NB4 (cell line): ENCODE results near the gene CDH4.
A peak's percentile ranks its signal among the peaks of the same experiment; 100 is the strongest.

ENCODE experiments used
- DNase-seq: peaks from one replicate; pipeline ENCODE4 v3.0.0; 2010; ENCODE audit warnings: low read depth
- H3K4me3 ChIP-seq: one replicate; pipeline ENCODE4 v1.5.1; 2011; ENCODE audit warnings: mild to moderate bottlenecking, low read depth, low read length, moderate library complexity
- MYC ChIP-seq: IDR thresholded peaks from 2 replicates; pipeline ENCODE4 v1.6.1; 2011; ENCODE audit warnings: low read depth, low read length
- POLR2A ChIP-seq: IDR thresholded peaks from 2 replicates; pipeline ENCODE4 v1.6.1; 2011; ENCODE audit warnings: mild to moderate bottlenecking; ENCODE audit not compliant: insufficient read length; ENCODE audit errors: extremely low read depth
- TF ChIP-seq, protein P1 (sequence below): IDR thresholded peaks from 2 replicates; pipeline ENCODE4 v1.6.1; 2011; ENCODE audit warnings: low read depth, low read length
- TF ChIP-seq, protein P2 (sequence below): IDR thresholded peaks from one replicate; pipeline ENCODE4 v1.5.1; 2012; ENCODE audit warnings: low read depth, low read length

CDH4 gene

DNA sequence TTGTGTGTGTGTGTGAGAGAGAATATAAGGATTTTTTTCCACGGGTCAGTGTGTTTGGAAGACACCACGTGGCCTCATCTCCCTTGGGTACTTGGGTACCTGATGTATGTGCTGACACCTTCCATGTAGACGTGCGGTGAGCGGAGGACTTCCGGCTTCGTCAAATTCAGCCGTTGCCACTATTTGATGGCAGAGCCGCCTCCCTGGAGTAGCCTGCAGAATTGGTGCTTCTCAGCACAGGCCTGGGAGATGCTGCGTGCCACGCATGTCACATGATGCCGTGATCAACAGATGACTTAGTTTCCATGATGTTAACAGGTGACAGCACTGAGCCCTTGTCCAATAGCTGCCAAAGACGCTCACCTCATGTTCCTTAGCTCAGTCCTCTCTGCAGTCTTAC is 69.4 kb downstream of the CDH4 start:
- no peak overlapping the region for H3K4me3 ChIP-seq
- no peak for DNase-seq
- TF ChIP-seq, protein P1, sequence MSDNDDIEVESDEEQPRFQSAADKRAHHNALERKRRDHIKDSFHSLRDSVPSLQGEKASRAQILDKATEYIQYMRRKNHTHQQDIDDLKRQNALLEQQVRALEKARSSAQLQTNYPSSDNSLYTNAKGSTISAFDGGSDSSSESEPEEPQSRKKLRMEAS = no peak
- TF ChIP-seq, protein P2, sequence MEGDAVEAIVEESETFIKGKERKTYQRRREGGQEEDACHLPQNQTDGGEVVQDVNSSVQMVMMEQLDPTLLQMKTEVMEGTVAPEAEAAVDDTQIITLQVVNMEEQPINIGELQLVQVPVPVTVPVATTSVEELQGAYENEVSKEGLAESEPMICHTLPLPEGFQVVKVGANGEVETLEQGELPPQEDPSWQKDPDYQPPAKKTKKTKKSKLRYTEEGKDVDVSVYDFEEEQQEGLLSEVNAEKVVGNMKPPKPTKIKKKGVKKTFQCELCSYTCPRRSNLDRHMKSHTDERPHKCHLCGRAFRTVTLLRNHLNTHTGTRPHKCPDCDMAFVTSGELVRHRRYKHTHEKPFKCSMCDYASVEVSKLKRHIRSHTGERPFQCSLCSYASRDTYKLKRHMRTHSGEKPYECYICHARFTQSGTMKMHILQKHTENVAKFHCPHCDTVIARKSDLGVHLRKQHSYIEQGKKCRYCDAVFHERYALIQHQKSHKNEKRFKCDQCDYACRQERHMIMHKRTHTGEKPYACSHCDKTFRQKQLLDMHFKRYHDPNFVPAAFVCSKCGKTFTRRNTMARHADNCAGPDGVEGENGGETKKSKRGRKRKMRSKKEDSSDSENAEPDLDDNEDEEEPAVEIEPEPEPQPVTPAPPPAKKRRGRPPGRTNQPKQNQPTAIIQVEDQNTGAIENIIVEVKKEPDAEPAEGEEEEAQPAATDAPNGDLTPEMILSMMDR = no peak
- no peak for TF ChIP-seq MYC
- TF ChIP-seq POLR2A = no peak

DNA sequence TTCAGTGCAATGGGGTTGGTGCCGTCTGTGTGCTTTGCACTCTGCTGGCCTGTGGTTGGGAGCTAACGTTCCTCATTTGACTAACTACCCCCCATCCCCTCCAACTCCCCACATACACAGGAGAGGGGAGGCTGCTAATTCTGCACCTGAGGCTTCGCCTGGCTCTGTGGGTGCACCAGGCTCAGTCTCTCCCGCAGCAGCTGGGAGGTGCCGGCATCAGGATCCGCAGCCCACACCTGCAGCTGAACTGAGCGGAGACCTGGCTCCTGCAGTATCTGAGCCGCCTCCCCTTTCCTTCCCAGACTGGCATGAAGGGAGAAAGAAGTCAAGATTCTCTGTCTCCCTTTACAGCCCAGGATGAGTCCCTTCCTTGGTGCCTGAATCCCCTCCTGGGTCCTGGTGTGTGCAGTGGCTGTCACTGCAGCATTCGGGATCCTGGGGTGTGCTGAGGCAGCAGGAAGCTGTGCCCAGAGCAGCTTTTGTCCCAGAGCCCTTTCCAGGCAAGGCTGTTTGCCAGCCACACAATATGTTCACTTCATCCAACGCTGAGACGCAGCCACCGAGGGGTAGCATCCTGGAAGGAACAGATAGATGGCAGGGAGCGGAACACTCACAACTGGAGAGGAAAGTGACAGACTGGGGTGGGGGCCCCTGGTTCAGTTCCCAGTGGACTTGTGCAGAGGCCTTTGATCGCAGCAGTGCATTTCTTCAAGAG is 70.2 kb downstream of the CDH4 start:
- DNase-seq = no peak
- no peak overlapping the region for H3K4me3 ChIP-seq
- TF ChIP-seq, protein P1 = no peak
- TF ChIP-seq MYC (no peak), POLR2A (no peak)
- TF ChIP-seq, protein P2 = no peak

DNA sequence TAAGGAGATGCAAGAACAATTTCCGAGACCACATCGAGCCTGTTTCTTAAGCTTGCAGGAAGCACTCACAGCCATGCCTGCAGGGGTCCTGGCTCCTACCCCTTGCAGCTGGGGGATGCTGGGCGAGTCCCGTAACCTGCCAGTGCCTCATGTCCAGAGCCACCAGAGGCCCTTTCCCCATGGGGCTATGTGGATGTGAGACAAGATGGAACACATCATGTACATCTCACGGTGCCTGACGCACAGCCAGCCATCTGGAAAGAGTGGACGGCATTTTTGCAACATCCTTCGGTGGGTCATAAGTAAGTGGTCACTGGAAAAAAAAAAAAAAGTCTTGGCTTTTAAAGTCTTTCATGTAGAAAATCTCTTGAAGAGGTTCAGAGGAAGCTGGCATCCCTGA is 72.8 kb downstream of the CDH4 start:
- TF ChIP-seq MYC (no peak), POLR2A (no peak)
- TF ChIP-seq, protein P1 = no peak
- TF ChIP-seq, protein P2 = no peak
- no peak for DNase-seq
- no peak overlapping the region for H3K4me3 ChIP-seq

DNA sequence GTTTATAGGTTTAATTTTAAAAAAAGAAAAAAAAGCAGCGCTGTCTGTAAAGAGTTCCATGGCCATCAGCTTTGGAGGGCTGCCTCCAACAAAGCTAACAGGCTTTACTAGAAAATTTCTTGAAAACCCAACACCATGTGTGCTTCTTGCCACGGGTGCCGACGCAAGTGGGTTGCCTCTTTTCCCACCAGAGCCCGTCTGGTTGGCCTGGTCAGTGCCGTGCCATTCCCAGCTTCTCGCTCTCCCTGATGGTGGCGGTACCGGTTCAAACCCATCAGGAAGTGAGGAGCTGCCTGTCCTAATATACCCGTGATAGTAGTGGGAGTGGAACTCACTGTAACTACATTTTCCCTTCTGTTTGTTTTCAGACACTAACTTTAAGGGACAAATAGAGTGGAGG is 73.7 kb downstream of the CDH4 start:
- TF ChIP-seq, protein P2 = no peak
- TF ChIP-seq, protein P1 = no peak
- TF ChIP-seq POLR2A (no peak), MYC (no peak)
- DNase-seq = no peak

DNA sequence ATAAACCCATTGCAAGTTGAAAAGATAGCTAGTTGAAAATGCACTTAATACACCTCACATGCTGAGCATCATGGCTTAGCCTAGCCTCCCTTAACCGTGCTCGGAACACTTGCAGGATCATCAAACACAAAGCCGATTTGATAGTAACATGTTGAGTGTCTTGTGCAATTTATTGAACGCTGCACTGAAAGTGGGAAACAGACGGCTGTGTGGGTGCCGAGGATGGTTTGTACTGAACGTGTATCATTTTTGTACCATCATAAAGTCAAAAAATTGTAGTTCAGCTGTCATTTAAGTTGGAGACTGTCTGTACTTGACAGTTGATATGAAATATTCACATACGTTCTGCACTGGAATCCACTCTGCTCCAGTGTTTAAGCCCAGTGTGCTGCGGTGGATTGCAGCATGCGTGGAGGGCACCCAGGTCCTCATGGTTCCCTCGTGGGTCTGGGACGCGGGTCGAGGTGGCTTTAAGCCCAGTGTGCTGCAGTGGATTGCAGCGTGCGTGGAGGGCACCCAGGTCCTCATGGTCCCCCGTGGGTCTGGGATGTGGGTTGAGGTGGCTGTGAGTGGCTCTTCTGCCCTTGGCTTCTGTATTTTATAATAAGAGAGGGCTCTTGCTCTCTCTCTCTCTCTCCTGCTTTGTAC is 77.0 kb downstream of the CDH4 start:
- H3K4me3 ChIP-seq = no peak overlapping the region
- TF ChIP-seq POLR2A (no peak), MYC (no peak)
- TF ChIP-seq, protein P1 = no peak
- TF ChIP-seq, protein P2 = no peak

More for the DNA sequence above, 73.7 kb downstream of the CDH4 start:
- no peak overlapping the region for H3K4me3 ChIP-seq

More for the DNA sequence above, 77.0 kb downstream of the CDH4 start:
- peak; percentile 29 for DNase-seq
